K562 (cell line): ENCODE data around the gene POLR3G. TPM values are rescaled to one million over a fixed set of nuclear protein-coding genes. Genes with fewer than 3 reads are reported as not detected.

Experiments
- ARHGAP35 ChIP-seq: fragments of 450-650 bp; IDR thresholded peaks from 2 replicates; pipeline ENCODE4 v1.6.1; 2018; ENCODE audit not compliant: partially characterized antibody
- ATF1 ChIP-seq, 2 experiments: fragments of 450-650 bp in 1 of 2; IDR thresholded peaks; 2 replicates each; pipeline ENCODE4 v1.6.1; 2016; ENCODE audit warnings: missing compliant biosample characterization in 1 of 2, missing genetic modification characterization in 1 of 2
- ATF7 ChIP-seq: fragments of 450-650 bp; IDR thresholded peaks from 2 replicates; pipeline ENCODE4 v1.7.1; 2014; ENCODE audit warnings: mild to moderate bottlenecking, moderate library complexity
- CBX1 ChIP-seq: sonication (generic); IDR thresholded peaks from 2 replicates; pipeline ENCODE4 v1.6.1; 2016; ENCODE audit warnings: antibody characterized with exemption, low read depth, mild to moderate bottlenecking
- CBX2 ChIP-seq: fragments of 200-600 bp; sonication (generic); IDR thresholded peaks from one replicate; pipeline ENCODE4 v1.6.1; 2012; ENCODE audit warnings: mild to moderate bottlenecking, low read length, inconsistent platforms; ENCODE audit not compliant: insufficient read depth, poor library complexity, severe bottlenecking
- CSDE1 ChIP-seq, 2 experiments: fragments of 450-650 bp; IDR thresholded peaks; 2 replicates each; pipeline ENCODE4 v1.6.1; 2016; ENCODE audit warnings: mild to moderate bottlenecking in 1 of 2
- DPF2 ChIP-seq: fragments of 450-650 bp; IDR thresholded peaks from 2 replicates; pipeline ENCODE4 v1.6.1; 2016
- E4F1 ChIP-seq: fragments of 250-450 bp; sonication (Bioruptor Pico); IDR thresholded peaks from 2 replicates; pipeline ENCODE4 v1.5.0; 2021; ENCODE audit warnings: mild to moderate bottlenecking, borderline replicate concordance
- EP400 ChIP-seq: fragments of 450-650 bp; IDR thresholded peaks from 2 replicates; pipeline ENCODE4 v1.6.1; 2017; ENCODE audit warnings: antibody characterized with exemption, mild to moderate bottlenecking, moderate library complexity
- MAZ ChIP-seq, 2 experiments: fragments of 450-650 bp in 1 of 2; sonication (generic) in 1 of 2; formaldehyde crosslinking; IDR thresholded peaks in 1 of 2; conservative IDR thresholded peaks in 1 of 2; 2 replicates each; pipeline versions ENCODE4 v1.4.0 to v1.5.0; 2020; ENCODE audit warnings: mild to moderate bottlenecking in 1 of 2, missing genetic modification reagents in 1 of 2
- MBD2 ChIP-seq: sonication (generic); IDR thresholded peaks from 2 replicates; pipeline ENCODE4 v1.6.1; 2016; ENCODE audit warnings: low read depth, borderline replicate concordance
- MTA3 ChIP-seq: fragments of 450-650 bp; formaldehyde crosslinking; IDR thresholded peaks from 2 replicates; pipeline ENCODE4 v1.6.1; 2017; ENCODE audit warnings: mild to moderate bottlenecking, borderline replicate concordance
- NUFIP1 ChIP-seq: fragments of 450-650 bp; IDR thresholded peaks from 2 replicates; pipeline ENCODE4 v1.6.1; 2018; ENCODE audit not compliant: partially characterized antibody
- PHF8 ChIP-seq: fragments of 200-600 bp; sonication (generic); IDR thresholded peaks from 2 replicates; pipeline ENCODE4 v1.6.1; 2012; ENCODE audit warnings: mixed run types, mild to moderate bottlenecking, inconsistent platforms, low read length, moderate library complexity, borderline replicate concordance
- POLR2AphosphoS5 ChIP-seq: IDR thresholded peaks from 2 replicates; pipeline ENCODE4 v1.6.1; 2011; ENCODE audit warnings: mild to moderate bottlenecking, low read depth, low read length, moderate library complexity; ENCODE audit not compliant: control insufficient read depth, insufficient read depth
- POLR2B ChIP-seq: fragments of 450-650 bp; IDR thresholded peaks from 2 replicates; pipeline ENCODE4 v1.6.1; 2018; ENCODE audit warnings: low read depth; ENCODE audit not compliant: partially characterized antibody
- RCOR1 ChIP-seq, 2 experiments: IDR thresholded peaks; 2 replicates each; pipeline ENCODE4 v1.6.1; 2012; ENCODE audit warnings: low read depth in 2 of 2, low read length in 2 of 2, borderline replicate concordance in 1 of 2, improper control_type of control experiment in 1 of 2
- SP1 ChIP-seq: sonication (generic); formaldehyde crosslinking; IDR thresholded peaks from 2 replicates; pipeline ENCODE4 v1.8.1; 2022; ENCODE audit warnings: mild to moderate bottlenecking, missing genetic modification reagents
- SUPT5H ChIP-seq: fragments of 450-650 bp; IDR thresholded peaks from 2 replicates; pipeline ENCODE4 v1.6.1; 2016
- TBP ChIP-seq: optimal IDR thresholded peaks from 2 replicates; pipeline ENCODE3; 2011; ENCODE audit warnings: low read depth, low read length, improper control_type of control experiment
- TSC22D4 ChIP-seq: fragments of 450-650 bp; IDR thresholded peaks from 2 replicates; pipeline ENCODE4 v1.6.1; 2016; ENCODE audit warnings: missing genetic modification characterization, missing biosample characterization, control low read depth
- ZNF263 ChIP-seq: sonication (generic); formaldehyde crosslinking; IDR thresholded peaks from 2 replicates; pipeline ENCODE4 v1.8.0; 2022; ENCODE audit warnings: mild to moderate bottlenecking, missing genetic modification reagents, borderline replicate concordance
- ZNF274 ChIP-seq: IDR thresholded peaks from 2 replicates; pipeline ENCODE4 v1.6.1; 2011; ENCODE audit warnings: low read depth, mild to moderate bottlenecking, low read length, moderate library complexity, borderline replicate concordance
- polyA plus RNA-seq, 8 experiments: library from polyadenylated mRNA; depleted of rRNA in 4 of 8; stranded (reverse) in 5 of 8; unstranded in 3 of 8; fragments of >200 nt; fragmentation: Nextera tagmentation in 2 of 8; fragmentation: Illumina TruSeq in 1 of 8; extraction: Ambion mirVana in 2 of 8; extraction: Trizol in 1 of 8; gene quantifications; 2 replicates each; pipeline versions ENCODE4 v1.2.1 to v1.2.3, GENCODE V29; 2011 to 2014; ENCODE audit warnings: inconsistent platforms in 1 of 8, missing spikeins in 1 of 8
- total RNA-seq, 7 experiments: library from RNA; depleted of rRNA in 6 of 7; stranded (reverse); fragments of >200 nt in 6 of 7; fragmentation: Illumina TruSeq in 2 of 7; extraction: Trizol in 2 of 7; gene quantifications; 2 replicates each; pipeline versions ENCODE4 v1.2.1 to v1.2.3, GENCODE V29; 2011 to 2021; ENCODE audit warnings: low replicate concordance in 1 of 7
- TF ChIP-seq, protein P1 (sequence below), 2 experiments: IDR thresholded peaks; 2 replicates each; pipeline ENCODE4 v1.6.1; 2012; ENCODE audit warnings: improper control_type of control experiment in 2 of 2, low read depth in 2 of 2, low read length in 2 of 2, borderline replicate concordance in 1 of 2

The POLR3G gene
- total and polyA plus RNA-seq, 9 of the 15 experiments (the other 6 are each of a cell fraction or from before 2014, with no cell fraction given) = 39.0 to 111 (median 59.0) TPM

DNA sequence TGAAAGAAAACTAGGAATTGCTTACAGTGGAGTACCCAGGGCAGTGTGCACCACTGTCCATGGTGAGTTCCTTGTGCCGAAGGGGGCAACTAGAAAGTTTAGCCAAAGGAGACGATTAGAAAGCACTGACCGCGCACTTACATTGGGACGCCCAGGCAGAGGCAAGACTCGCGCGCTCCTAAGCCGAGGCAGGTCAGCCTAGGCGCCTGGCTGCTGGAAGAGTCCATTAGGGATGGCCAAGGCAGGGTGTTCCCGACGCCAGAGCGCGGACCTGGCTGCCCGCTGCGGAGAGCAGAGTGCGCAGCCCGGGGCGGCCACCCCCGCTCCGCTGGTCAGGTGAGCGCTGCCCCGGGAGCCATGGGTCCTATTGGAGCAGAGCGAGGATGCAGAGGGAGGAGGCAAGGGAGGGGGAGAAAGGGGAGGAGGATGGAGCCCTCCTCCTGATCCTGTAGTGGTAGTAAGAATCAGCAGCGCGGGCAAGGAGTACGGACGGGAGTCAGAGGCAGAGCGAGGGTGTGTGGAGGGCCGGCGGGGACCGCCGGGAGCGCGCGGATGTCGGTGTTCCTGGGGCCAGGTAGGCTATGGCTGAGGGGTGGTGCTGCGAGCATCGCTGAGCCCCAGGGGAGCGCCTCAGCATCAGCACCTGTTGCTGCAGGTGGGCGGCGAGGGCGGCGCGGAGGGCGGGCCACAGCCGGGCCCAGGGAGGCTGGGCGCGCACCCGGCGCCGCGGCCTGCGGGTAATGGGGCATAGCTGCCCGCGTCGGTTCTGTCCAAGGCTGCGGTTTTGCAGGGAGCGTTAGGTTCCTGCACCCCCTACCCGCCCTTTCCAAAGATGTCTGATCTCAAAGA, 83.9 kb downstream of the POLR3G start, which contains the start of gene ADGRV1 (continued):
- TF ChIP-seq RCOR1 (IDR thresholded peaks at IDR 0.05; ENCODE audit: borderline replicate concordance in 1 of 2, low read depth in 2 of 2, low read length in 2 of 2) = peak in 1 of 2 experiments; percentile 60; a peak in 2 of 4 replicates
- TF ChIP-seq ZNF263 (CRISPR knock-in tag) = peak; percentile 81
- no peak for TF ChIP-seq ARHGAP35
- no peak for TF ChIP-seq TSC22D4
- TF ChIP-seq ZNF274 = no peak
- peak; percentile 57; the same call in 1 of the 2 replicates for TF ChIP-seq SP1 (CRISPR knock-in tag)
- TF ChIP-seq CSDE1 (IDR thresholded peaks at IDR 0.05) = no peak
- peak; percentile 89; the same call in 1 of the 2 replicates for TF ChIP-seq MBD2
- TF ChIP-seq, protein P1, sequence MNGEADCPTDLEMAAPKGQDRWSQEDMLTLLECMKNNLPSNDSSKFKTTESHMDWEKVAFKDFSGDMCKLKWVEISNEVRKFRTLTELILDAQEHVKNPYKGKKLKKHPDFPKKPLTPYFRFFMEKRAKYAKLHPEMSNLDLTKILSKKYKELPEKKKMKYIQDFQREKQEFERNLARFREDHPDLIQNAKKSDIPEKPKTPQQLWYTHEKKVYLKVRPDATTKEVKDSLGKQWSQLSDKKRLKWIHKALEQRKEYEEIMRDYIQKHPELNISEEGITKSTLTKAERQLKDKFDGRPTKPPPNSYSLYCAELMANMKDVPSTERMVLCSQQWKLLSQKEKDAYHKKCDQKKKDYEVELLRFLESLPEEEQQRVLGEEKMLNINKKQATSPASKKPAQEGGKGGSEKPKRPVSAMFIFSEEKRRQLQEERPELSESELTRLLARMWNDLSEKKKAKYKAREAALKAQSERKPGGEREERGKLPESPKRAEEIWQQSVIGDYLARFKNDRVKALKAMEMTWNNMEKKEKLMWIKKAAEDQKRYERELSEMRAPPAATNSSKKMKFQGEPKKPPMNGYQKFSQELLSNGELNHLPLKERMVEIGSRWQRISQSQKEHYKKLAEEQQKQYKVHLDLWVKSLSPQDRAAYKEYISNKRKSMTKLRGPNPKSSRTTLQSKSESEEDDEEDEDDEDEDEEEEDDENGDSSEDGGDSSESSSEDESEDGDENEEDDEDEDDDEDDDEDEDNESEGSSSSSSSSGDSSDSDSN (IDR thresholded peaks at IDR 0.05; ENCODE audit: borderline replicate concordance in 1 of 2, low read depth in 2 of 2, low read length in 2 of 2) = 0 out of 4 replicates have a peak, but pooled peaks of 1 of the 2 experiments have one; percentile 36
- TF ChIP-seq POLR2B = peak; percentile 41
- peak; percentile 99 for TF ChIP-seq ATF7
- TF ChIP-seq CBX2 = no peak
- peak; percentile 56; the same call in 1 of the 2 replicates for TF ChIP-seq MTA3
- no peak for TF ChIP-seq DPF2
- peak; percentile 60; the same call in 1 of the 2 replicates for TF ChIP-seq SUPT5H
- TF ChIP-seq PHF8 = peak; percentile 40; the same call in 1 of the 2 replicates
- TF ChIP-seq ATF1 (CRISPR knock-in tag; IDR thresholded peaks at IDR 0.05) = no peak
- TF ChIP-seq ATF1 (tag; IDR thresholded peaks at IDR 0.05) = peak; percentile 59
- TF ChIP-seq MAZ (CRISPR knock-in tag; conservative IDR thresholded peaks at IDR 0.05 in 1 of 2, IDR thresholded peaks at IDR 0.05 in 1 of 2) = peak; percentile 62 to 74
- peak; percentile 70 for TF ChIP-seq NUFIP1
- peak; percentile 77 for TF ChIP-seq TBP
- TF ChIP-seq POLR2AphosphoS5 = peak; percentile 12; the same call in 1 of the 2 replicates
- TF ChIP-seq E4F1 (CRISPR knock-in tag) = no peak
- no peak for TF ChIP-seq CBX1
- TF ChIP-seq EP400 = peak; percentile 17; the same call in 1 of the 2 replicates
